Mesendoderm (in vitro differentiated cells): ENCODE data around the gene FRMD4B.
A peak's percentile ranks its signal among the peaks of the same experiment; 100 is the strongest.

Experiments
- DNase-seq: peaks from one replicate; pipeline ENCODE4 v3.0.0; 2013
- H2AK5ac ChIP-seq: 2 replicates; pipeline ENCODE4 v1.6.1; 2013; ENCODE audit warnings: low read length, inconsistent platforms
- H2BK120ac ChIP-seq: 2 replicates; pipeline ENCODE4 v1.6.1; 2013; ENCODE audit warnings: low read depth, mild to moderate bottlenecking, low read length, moderate library complexity, mixed read lengths
- H2BK15ac ChIP-seq: replicated peaks from 2 replicates; pipeline ENCODE4 v1.6.1; 2013; ENCODE audit warnings: low read depth, mild to moderate bottlenecking, moderate library complexity
- H2BK5ac ChIP-seq: 2 replicates; pipeline ENCODE4 v1.6.1; 2013; ENCODE audit warnings: low read length, inconsistent platforms
- H3K18ac ChIP-seq: 2 replicates; pipeline ENCODE4 v1.6.1; 2013; ENCODE audit warnings: mild to moderate bottlenecking, low read length, mixed read lengths
- H3K23ac ChIP-seq: one replicate; pipeline ENCODE4 v1.6.1; 2013; ENCODE audit warnings: low read length
- H3K27ac ChIP-seq: 2 replicates; pipeline ENCODE4 v1.5.1; 2013; ENCODE audit warnings: low read depth, mild to moderate bottlenecking, inconsistent platforms, low read length, moderate library complexity
- H3K27me3 ChIP-seq: 2 replicates; pipeline ENCODE4 v1.6.1; 2013; ENCODE audit warnings: low read length, control low read depth, mild to moderate bottlenecking, inconsistent platforms; ENCODE audit not compliant: insufficient read depth, poor library complexity
- H3K36me3 ChIP-seq: 2 replicates; pipeline ENCODE4 v1.6.1; 2013; ENCODE audit warnings: low read length, inconsistent platforms; ENCODE audit not compliant: control insufficient read depth, insufficient read depth
- H3K4ac ChIP-seq: one replicate; pipeline ENCODE4 v1.6.1; 2013; ENCODE audit warnings: low read depth, mild to moderate bottlenecking, low read length, moderate library complexity
- H3K4me1 ChIP-seq: 2 replicates; pipeline ENCODE4 v1.6.1; 2013; ENCODE audit warnings: low read depth, low read length, inconsistent platforms; ENCODE audit not compliant: control insufficient read depth
- H3K4me2 ChIP-seq: 2 replicates; pipeline ENCODE4 v1.6.1; 2013; ENCODE audit warnings: low read length
- H3K4me3 ChIP-seq: 2 replicates; pipeline ENCODE4 v1.5.1; 2013; ENCODE audit warnings: mild to moderate bottlenecking, low read length
- H3K56ac ChIP-seq: one replicate; pipeline ENCODE4 v1.6.1; 2013; ENCODE audit warnings: low read length
- H3K79me1 ChIP-seq: 2 replicates; pipeline ENCODE4 v1.6.1; 2013; ENCODE audit warnings: low read length, inconsistent platforms
- H3K79me2 ChIP-seq: 2 replicates; pipeline ENCODE4 v1.6.1; 2013; ENCODE audit warnings: mild to moderate bottlenecking, low read length; ENCODE audit not compliant: control insufficient read depth, insufficient read depth
- H3K9ac ChIP-seq: 2 replicates; pipeline ENCODE4 v1.6.1; 2013; ENCODE audit warnings: low read length, inconsistent platforms
- H4K5ac ChIP-seq: one replicate; pipeline ENCODE4 v1.6.1; 2013; ENCODE audit warnings: low read length
- H4K8ac ChIP-seq: one replicate; pipeline ENCODE4 v1.6.1; 2013; ENCODE audit warnings: low read depth, mild to moderate bottlenecking, control low read depth, low read length, moderate library complexity
- WGBS: extraction: QIAGEN DNeasy Blood & Tissue Kit; methylation state at CpG from one replicate; pipeline ENCODE4 v1.1.7; 2013; ENCODE audit warnings: low lambda C conversion rate, missing lambda C conversion rate; ENCODE audit not compliant: insufficient coverage; ENCODE audit errors: extremely low coverage; 5-methylcytosine and 5-hydroxymethylcytosine counted together

FRMD4B gene

GRCh38 chr3:69254351-69254750, 131.5 kb downstream of the FRMD4B start:
- no peak overlapping the region for H3K4me3 ChIP-seq
- no peak overlapping the region for H4K5ac ChIP-seq
- no peak overlapping the region for H3K4me2 ChIP-seq
- no peaks in the 10 kb centered on the region for H3K79me2 ChIP-seq
- H3K27ac ChIP-seq, result no peak overlapping the region
- no peak overlapping the region for H2BK5ac ChIP-seq
- no peak overlapping the region for H2BK120ac ChIP-seq
- H3K23ac ChIP-seq, result no peak overlapping the region
- H3K4me1 ChIP-seq, result no peaks in the 10 kb centered on the region
- no peak overlapping the region for H3K18ac ChIP-seq
- no peak overlapping the region for H4K8ac ChIP-seq
- H3K56ac ChIP-seq, result no peak overlapping the region
- no peak overlapping the region for H3K9ac ChIP-seq
- no peak overlapping the region for H3K4ac ChIP-seq
- DNase-seq, result no peak
- H3K27me3 ChIP-seq, result no peaks in the 10 kb centered on the region
- no CpG with 5 or more reads among the region's 4 CpGs for WGBS
- H3K79me1 ChIP-seq, result no peaks in the 10 kb centered on the region
- H2AK5ac ChIP-seq, result no peak overlapping the region
- no peak overlapping the region for H2BK15ac ChIP-seq
- no peaks in the 10 kb centered on the region for H3K36me3 ChIP-seq

GRCh38 chr3:69252631-69253030, 133.3 kb downstream of the FRMD4B start:
- H3K23ac ChIP-seq, result no peak overlapping the region
- no peak overlapping the region for H3K4ac ChIP-seq
- H3K27me3 ChIP-seq, result no peaks in the 10 kb centered on the region
- H2BK15ac ChIP-seq, result no peak overlapping the region
- H3K4me1 ChIP-seq, result peaks cover 5% of the 10 kb centered on the region
- H3K79me2 ChIP-seq, result no peaks in the 10 kb centered on the region
- H2BK120ac ChIP-seq, result no peak overlapping the region
- H3K4me2 ChIP-seq, result no peak overlapping the region
- H3K56ac ChIP-seq, result no peak overlapping the region
- no peak overlapping the region for H3K9ac ChIP-seq
- H2BK5ac ChIP-seq, result no peak overlapping the region
- H4K8ac ChIP-seq, result no peak overlapping the region
- H3K4me3 ChIP-seq, result no peak overlapping the region
- no peak for DNase-seq
- H3K27ac ChIP-seq, result no peak overlapping the region
- H2AK5ac ChIP-seq, result no peak overlapping the region
- WGBS, result no CpG with 5 or more reads among the region's 4 CpGs
- H3K36me3 ChIP-seq, result no peaks in the 10 kb centered on the region
- H3K18ac ChIP-seq, result no peak overlapping the region
- H3K79me1 ChIP-seq, result no peaks in the 10 kb centered on the region
- no peak overlapping the region for H4K5ac ChIP-seq

GRCh38 chr3:69252141-69252540, 133.7 kb downstream of the FRMD4B start:
- H3K4me3 ChIP-seq, result no peak overlapping the region
- DNase-seq, result no peak
- H3K18ac ChIP-seq, result peak overlapping the region; percentile 83
- H3K79me1 ChIP-seq, result no peaks in the 10 kb centered on the region
- H4K8ac ChIP-seq, result no peak overlapping the region
- no peak overlapping the region for H3K23ac ChIP-seq
- H3K79me2 ChIP-seq, result no peaks in the 10 kb centered on the region
- no peak overlapping the region for H2BK120ac ChIP-seq
- no peaks in the 10 kb centered on the region for H3K36me3 ChIP-seq
- no peak overlapping the region for H4K5ac ChIP-seq
- no peak overlapping the region for H2AK5ac ChIP-seq
- no peak overlapping the region for H3K9ac ChIP-seq
- H3K27ac ChIP-seq, result no peak overlapping the region
- no CpG with 5 or more reads among the region's 4 CpGs for WGBS
- no peak overlapping the region for H3K56ac ChIP-seq
- no peak overlapping the region for H2BK5ac ChIP-seq
- H3K4me2 ChIP-seq, result no peak overlapping the region
- H3K4me1 ChIP-seq, result peaks cover 5% of the 10 kb centered on the region
- H2BK15ac ChIP-seq, result no peak overlapping the region
- no peaks in the 10 kb centered on the region for H3K27me3 ChIP-seq
- H3K4ac ChIP-seq, result peak overlapping the region; percentile 68

- H3K23ac ChIP-seq, result no peak overlapping the region
- no peaks in the 10 kb centered on the region for H3K36me3 ChIP-seq
- no CpG with 5 or more reads among the region's 6 CpGs for WGBS
- no peak overlapping the region for H3K56ac ChIP-seq
- no peak overlapping the region for H4K5ac ChIP-seq
- no peaks in the 10 kb centered on the region for H3K27me3 ChIP-seq
- H4K8ac ChIP-seq, result no peak overlapping the region
- H3K9ac ChIP-seq, result no peak overlapping the region
- H2BK120ac ChIP-seq, result peak overlapping the region; percentile 68
- H3K27ac ChIP-seq, result no peak overlapping the region
- peak overlapping the region; percentile 55 for H3K18ac ChIP-seq
- no peaks in the 10 kb centered on the region for H3K79me1 ChIP-seq
- no peak overlapping the region for H3K4me2 ChIP-seq
- peak overlapping the region; percentile 15 for H2BK15ac ChIP-seq
- no peak overlapping the region for H3K4ac ChIP-seq
- H2BK5ac ChIP-seq, result no peak overlapping the region
- no peak overlapping the region for H3K4me3 ChIP-seq
- peak; percentile 83 for DNase-seq
- peaks cover 5% of the 10 kb centered on the region for H3K4me1 ChIP-seq
- no peaks in the 10 kb centered on the region for H3K79me2 ChIP-seq
- H2AK5ac ChIP-seq, result no peak overlapping the region
Measured at GRCh38 chr3:69251078-69251805, 134.6 kb downstream of the FRMD4B start.

- Histone ChIP-seq H2AK5ac (no peak overlapping the region), H3K56ac (no peak overlapping the region), H3K4me1 (peaks cover 5% of the 10 kb centered on the region), H2BK5ac (no peak overlapping the region), H2BK15ac (no peak overlapping the region), H3K4me3 (no peak overlapping the region), H3K23ac (no peak overlapping the region), H3K36me3 (no peaks in the 10 kb centered on the region), H3K79me1 (no peaks in the 10 kb centered on the region), H3K27me3 (no peaks in the 10 kb centered on the region), H4K5ac (no peak overlapping the region), H3K79me2 (no peaks in the 10 kb centered on the region), H3K27ac (no peak overlapping the region), H3K4me2 (peak overlapping the region; percentile 5), H4K8ac (no peak overlapping the region), H3K18ac (peak overlapping the region; percentile 88), H3K9ac (no peak overlapping the region), H3K4ac (no peak overlapping the region), H2BK120ac (no peak overlapping the region)
- no CpG with 5 or more reads among the region's 8 CpGs for WGBS
- DNase-seq, result peak; percentile 97
Measured at GRCh38 chr3:69250014-69250413, 135.9 kb downstream of the FRMD4B start.

GRCh38 chr3:69249001-69249400, 136.9 kb downstream of the FRMD4B start:
- no peak overlapping the region for H2BK5ac ChIP-seq
- no CpG with 5 or more reads among the region's 2 CpGs for WGBS

More at GRCh38 chr3:69249001-69249400, 136.9 kb downstream of the FRMD4B start:
- H3K9ac ChIP-seq, result no peak overlapping the region
- H3K4me2 ChIP-seq, result no peak overlapping the region
- no peak overlapping the region for H3K56ac ChIP-seq
- no peaks in the 10 kb centered on the region for H3K36me3 ChIP-seq
- peak; percentile 54 for DNase-seq
- H3K79me2 ChIP-seq, result no peaks in the 10 kb centered on the region
- no peak overlapping the region for H2BK15ac ChIP-seq
- no peak overlapping the region for H2AK5ac ChIP-seq
- H3K18ac ChIP-seq, result no peak overlapping the region
- H3K4ac ChIP-seq, result no peak overlapping the region
- no peak overlapping the region for H3K4me3 ChIP-seq
- H3K27me3 ChIP-seq, result no peaks in the 10 kb centered on the region
- no peak overlapping the region for H2BK120ac ChIP-seq
- H4K5ac ChIP-seq, result no peak overlapping the region
- no peaks in the 10 kb centered on the region for H3K79me1 ChIP-seq
- H4K8ac ChIP-seq, result no peak overlapping the region
- peaks cover 8% of the 10 kb centered on the region for H3K4me1 ChIP-seq
- no peak overlapping the region for H3K27ac ChIP-seq
- no peak overlapping the region for H3K23ac ChIP-seq
